Liver (tissue), 3 donors: ENCODE results near the gene GPX7.

Source experiments
- ATF3 ChIP-seq: IDR thresholded peaks from 2 replicates; pipeline ENCODE4 v1.6.1; 2016; ENCODE audit warnings: antibody characterized with exemption
- CTCF ChIP-seq: fragments of 150-350 bp; IDR thresholded peaks from 2 replicates; pipeline ENCODE4 v1.5.1; 2017; ENCODE audit warnings: improper control_type of control experiment, low read depth, low read length; ENCODE audit not compliant: missing input control
- FOXA1 ChIP-seq: IDR thresholded peaks from 2 replicates; pipeline ENCODE4 v1.6.1; 2016; ENCODE audit warnings: antibody characterized with exemption
- GABPA ChIP-seq, 2 donors: IDR thresholded peaks in 1 of 2; conservative IDR thresholded peaks in 1 of 2; 2 replicates each; pipeline ENCODE4 v1.6.1; 2016; ENCODE audit warnings: antibody characterized with exemption in 2 of 2, mild to moderate bottlenecking in 1 of 2, moderate library complexity in 1 of 2
- JUND ChIP-seq, 2 donors: IDR thresholded peaks; 2 replicates each; pipeline ENCODE4 v1.6.1; 2016; ENCODE audit warnings: antibody characterized with exemption in 2 of 2
- MAX ChIP-seq: IDR thresholded peaks from 2 replicates; pipeline ENCODE4 v1.6.1; 2016; ENCODE audit warnings: antibody characterized with exemption
- RAD21 ChIP-seq, 2 donors: IDR thresholded peaks; 2 replicates each; pipeline ENCODE4 v1.6.1; 2016; ENCODE audit warnings: antibody characterized with exemption in 2 of 2, mild to moderate bottlenecking in 2 of 2
- REST ChIP-seq: IDR thresholded peaks from 2 replicates; pipeline ENCODE4 v1.6.1; 2016; ENCODE audit warnings: antibody characterized with exemption, mild to moderate bottlenecking
- TAF1 ChIP-seq: conservative IDR thresholded peaks from 2 replicates; pipeline ENCODE4 v1.6.1; 2016; ENCODE audit warnings: antibody characterized with exemption, mild to moderate bottlenecking
- YY1 ChIP-seq: IDR thresholded peaks from 2 replicates; pipeline ENCODE4 v1.6.1; 2016; ENCODE audit warnings: antibody characterized with exemption, mild to moderate bottlenecking
- ZBTB33 ChIP-seq: IDR thresholded peaks from 2 replicates; pipeline ENCODE4 v1.6.1; 2016; ENCODE audit warnings: antibody characterized with exemption
- donor health status: healthy.
- donor health status: healthy.

GRCh38 chr1:52633291-52633754 is 31.2 kb downstream of the GPX7 start:
- no peak for TF ChIP-seq TAF1
- TF ChIP-seq FOXA1 = no peak
- no peak for TF ChIP-seq ATF3
- TF ChIP-seq JUND (IDR thresholded peaks at IDR 0.05) = no peak
- no peak for TF ChIP-seq CTCF
- no peak for TF ChIP-seq MAX
- TF ChIP-seq REST = no peak
- TF ChIP-seq GABPA (IDR thresholded peaks at IDR 0.05 in 1 of 2, conservative IDR thresholded peaks at IDR 0.05 in 1 of 2) = no peak
- TF ChIP-seq ZBTB33 = no peak
- TF ChIP-seq RAD21 (IDR thresholded peaks at IDR 0.05) = no peak
- no peak for TF ChIP-seq YY1
